Smooth muscle cell (in vitro differentiated cells): ENCODE results near the gene PARL. TPM values are rescaled to one million over a fixed set of nuclear protein-coding genes. Genes with fewer than 3 reads are reported as not detected.

Experiments used
- DNase-seq: peaks from one replicate; lab custom pipeline; 2025; ENCODE audit not compliant: unreplicated experiment; lab: John Stamatoyannopoulos, UW
- H2AFZ ChIP-seq: fragments of 200-600 bp; sonication (generic); 2 replicates; pipeline ENCODE4 v1.6.0; 2016; ENCODE audit warnings: antibody characterized with exemption, low read depth, mild to moderate bottlenecking
- H3F3A ChIP-seq: fragments of 200-600 bp; sonication (generic); 2 replicates; pipeline ENCODE4 v1.6.0; 2017; ENCODE audit warnings: antibody characterized with exemption, low read depth
- H3K27ac ChIP-seq: fragments of 200-600 bp; sonication (generic); 2 replicates; pipeline ENCODE4 v1.5.1; 2016; ENCODE audit warnings: low read depth, mild to moderate bottlenecking
- H3K27me3 ChIP-seq: fragments of 200-600 bp; sonication (generic); 2 replicates; pipeline ENCODE4 v1.6.1; 2016; ENCODE audit warnings: low read depth, mild to moderate bottlenecking
- H3K36me3 ChIP-seq: fragments of 200-600 bp; sonication (generic); 2 replicates; pipeline ENCODE4 v1.5.1; 2016; ENCODE audit warnings: low read depth
- H3K4me1 ChIP-seq: fragments of 200-600 bp; sonication (generic); 2 replicates; pipeline ENCODE4 v1.5.1; 2016; ENCODE audit warnings: low read depth
- H3K4me2 ChIP-seq: fragments of 200-600 bp; sonication (generic); 2 replicates; pipeline ENCODE4 v1.6.0; 2016; ENCODE audit warnings: mild to moderate bottlenecking
- H3K4me3 ChIP-seq: fragments of 200-600 bp; sonication (generic); 2 replicates; pipeline ENCODE4 v1.5.1; 2016; ENCODE audit warnings: mild to moderate bottlenecking
- H3K79me2 ChIP-seq: fragments of 200-600 bp; sonication (generic); 2 replicates; pipeline ENCODE4 v1.6.0; 2016; ENCODE audit warnings: low read depth, mild to moderate bottlenecking
- H3K9ac ChIP-seq: fragments of 200-600 bp; sonication (generic); 2 replicates; pipeline ENCODE4 v1.6.0; 2016; ENCODE audit warnings: low read depth
- H3K9me3 ChIP-seq: fragments of 200-600 bp; sonication (generic); replicated peaks from 2 replicates; pipeline ENCODE4 v1.5.1; 2016; ENCODE audit warnings: low read depth
- H4K20me1 ChIP-seq: fragments of 200-600 bp; sonication (generic); 2 replicates; pipeline ENCODE4 v1.6.0; 2016; ENCODE audit warnings: low read depth
- CTCF ChIP-seq: fragments of 200-600 bp; sonication (generic); IDR thresholded peaks from 2 replicates; pipeline ENCODE4 v1.5.1; 2017; ENCODE audit warnings: borderline replicate concordance, mild to moderate bottlenecking, antibody characterized with exemption; ENCODE audit not compliant: insufficient read depth, poor library complexity, severe bottlenecking
- WGBS: methylation state at CpG from one replicate; pipeline ENCODE4 v1.1.7; 2016; ENCODE audit warnings: low lambda C conversion rate; 5-methylcytosine and 5-hydroxymethylcytosine counted together
- polyA plus RNA-seq: library from polyadenylated mRNA; unstranded; fragments of >200 nt; fragmentation: Nextera tagmentation; extraction: Ambion mirVana; gene quantifications from 2 replicates; pipeline ENCODE4 v1.2.1, GENCODE V29; 2016
- total RNA-seq: library from RNA; depleted of rRNA; stranded (reverse); fragments of >200 nt; gene quantifications from 2 replicates; pipeline ENCODE4 v1.2.3, GENCODE V29; 2014

PARL gene
- total and polyA plus RNA-seq, 2 experiments from 2014 or later: 53.7 to 79.3 TPM

- H3K9ac ChIP-seq: no peak overlapping the region
- no peak overlapping the region for H3K27ac ChIP-seq
- TF ChIP-seq CTCF: no peak
- H3K27me3 ChIP-seq: no peaks in the 10 kb centered on the region
- no peak overlapping the region for H2AFZ ChIP-seq
- H3F3A ChIP-seq: no peaks in the 10 kb centered on the region
- H3K9me3 ChIP-seq: no peaks in the 10 kb centered on the region
- H4K20me1 ChIP-seq: no peaks in the 10 kb centered on the region
- 92% methylated on average over 16 of the region's 16 CpGs for WGBS
- no peaks in the 10 kb centered on the region for H3K79me2 ChIP-seq
- no peaks in the 10 kb centered on the region for H3K36me3 ChIP-seq
- DNase-seq: no peak
- no peak overlapping the region for H3K4me3 ChIP-seq
- no peak overlapping the region for H3K4me2 ChIP-seq
- H3K4me1 ChIP-seq: no peaks in the 10 kb centered on the region
Measured at GRCh38 chr3:183907911-183908331, 23.2 kb upstream of the PARL start.

GRCh38 chr3:183907176-183907575, 22.5 kb upstream of the PARL start:
- Histone ChIP-seq H2AFZ (no peak overlapping the region), H3K4me2 (no peak overlapping the region), H4K20me1 (no peaks in the 10 kb centered on the region), H3K27ac (no peak overlapping the region), H3F3A (no peaks in the 10 kb centered on the region), H3K4me1 (no peaks in the 10 kb centered on the region), H3K27me3 (no peaks in the 10 kb centered on the region), H3K9ac (no peak overlapping the region), H3K79me2 (no peaks in the 10 kb centered on the region), H3K36me3 (no peaks in the 10 kb centered on the region), H3K4me3 (no peak overlapping the region), H3K9me3 (no peaks in the 10 kb centered on the region)
- WGBS: 72% methylated on average over 6 of the region's 6 CpGs
- no peak for DNase-seq
- TF ChIP-seq CTCF: no peak

DNA sequence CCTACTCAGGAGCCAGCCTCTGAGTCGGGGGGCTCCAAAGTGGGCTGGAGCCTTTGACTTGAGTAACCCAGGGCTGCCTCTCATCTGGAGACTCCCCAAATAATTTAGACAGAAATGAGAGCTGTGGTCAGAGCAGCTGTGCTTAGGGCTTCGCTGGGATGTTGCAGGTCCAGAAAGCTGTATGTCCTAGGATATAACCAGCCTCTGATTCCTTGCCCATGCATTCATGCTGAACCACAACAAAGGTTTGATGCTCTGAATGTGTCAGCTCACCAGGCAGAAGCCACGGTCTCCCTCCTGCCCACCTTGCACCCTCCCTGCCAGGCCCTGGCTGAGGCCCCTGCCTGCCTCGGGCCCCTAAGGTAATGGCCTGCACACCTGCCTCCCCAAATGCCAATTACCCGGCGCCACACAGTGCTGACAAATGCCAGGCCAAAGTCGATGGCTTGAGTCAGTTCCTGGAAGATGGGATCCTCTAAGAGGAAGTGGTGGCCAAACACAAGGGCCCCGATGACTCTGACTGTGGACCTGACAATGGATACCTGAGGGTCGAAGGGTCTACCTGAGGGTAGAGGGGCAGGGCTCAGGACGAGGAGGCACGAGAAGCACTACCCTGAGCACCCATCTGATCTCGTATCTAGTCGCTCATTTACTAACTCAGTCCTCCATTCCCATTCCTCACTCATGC, 21.7 kb upstream of the PARL start:
- Histone ChIP-seq H4K20me1 (no peaks in the 10 kb centered on the region), H2AFZ (no peak overlapping the region), H3K9ac (no peak overlapping the region), H3K4me1 (no peaks in the 10 kb centered on the region), H3K27me3 (no peaks in the 10 kb centered on the region), H3K36me3 (no peaks in the 10 kb centered on the region), H3F3A (no peaks in the 10 kb centered on the region), H3K79me2 (no peaks in the 10 kb centered on the region), H3K9me3 (no peaks in the 10 kb centered on the region), H3K4me2 (no peak overlapping the region), H3K27ac (no peak overlapping the region), H3K4me3 (no peak overlapping the region)
- DNase-seq: no peak
- no peak for TF ChIP-seq CTCF
- WGBS: 87% methylated on average over 13 of the region's 13 CpGs
